Measurements from ENCODE around the gene LTB.
A peak's percentile ranks its signal among the peaks of the same experiment; 100 is the strongest.

LTB gene

GRCh38 chr6:31620586-31621319 is 38.5 kb upstream of the LTB start, which contains the start of gene PRRC2A (continued):
- TF ChIP-seq ZNF302 (tag by site-specific recombination; IDR thresholded peaks at IDR 0.05; ENCODE audit: low read depth) (no peak), TCF7L2 (IDR thresholded peaks at IDR 0.05; ENCODE audit: borderline replicate concordance, low read depth, low read length) (no peak), HOXA7 (CRISPR knock-in tag; IDR thresholded peaks at IDR 0.05; ENCODE audit: borderline replicate concordance) (no peak), EGR2 (tag by site-specific recombination; IDR thresholded peaks at IDR 0.05; ENCODE audit: low read depth) (no peak), ZNF830 (tag by site-specific recombination; IDR thresholded peaks at IDR 0.05; ENCODE audit: low read depth) (no peak), ZNF416 (tag by site-specific recombination; IDR thresholded peaks at IDR 0.05) (no peak), REST (tag by site-specific recombination; IDR thresholded peaks at IDR 0.05) (peak; percentile 52), GFI1B (tag by site-specific recombination; IDR thresholded peaks at IDR 0.05) (no peak), IKZF3 (tag by site-specific recombination; IDR thresholded peaks at IDR 0.05) (0 out of 2 replicates have a peak, but pooled peaks have one; percentile 12), ZNF211 (tag by site-specific recombination; IDR thresholded peaks at IDR 0.05; ENCODE audit: low read depth) (no peak), ZNF510 (tag by site-specific recombination; IDR thresholded peaks at IDR 0.05; ENCODE audit: insufficient replicate concordance) (no peak), ZNF138 (tag by site-specific recombination; IDR thresholded peaks at IDR 0.05; ENCODE audit: borderline replicate concordance) (no peak), ZNF626 (tag by site-specific recombination; IDR thresholded peaks at IDR 0.05) (no peak), ZBTB44 (tag by site-specific recombination; IDR thresholded peaks at IDR 0.05) (no peak), RBAK (tag by site-specific recombination; IDR thresholded peaks at IDR 0.05) (no peak), ZNF530 (tag by site-specific recombination; IDR thresholded peaks at IDR 0.05; ENCODE audit: low read depth) (no peak), ZNF768 (tag by site-specific recombination; IDR thresholded peaks at IDR 0.05) (no peak), KLF1 (tag by site-specific recombination; IDR thresholded peaks at IDR 0.05) (0 out of 2 replicates have a peak, but pooled peaks have one; percentile 11), ZNF677 (tag by site-specific recombination; IDR thresholded peaks at IDR 0.05) (no peak), GLIS1 (tag by site-specific recombination; IDR thresholded peaks at IDR 0.05) (no peak), ZNF114 (tag by site-specific recombination; IDR thresholded peaks at IDR 0.05) (no peak), ZNF610 (tag by site-specific recombination; IDR thresholded peaks at IDR 0.05; ENCODE audit: borderline replicate concordance) (peak; percentile 75; the same call in 1 of the 2 replicates), PRDM2 (tag by site-specific recombination; IDR thresholded peaks at IDR 0.05; ENCODE audit: borderline replicate concordance) (no peak), ZNF202 (tag by site-specific recombination; IDR thresholded peaks at IDR 0.05; ENCODE audit: borderline replicate concordance) (no peak), KLF8 (tag by site-specific recombination; IDR thresholded peaks at IDR 0.05) (peak; percentile 81; the same call in 1 of the 2 replicates), ZBTB7A (tag by site-specific recombination; IDR thresholded peaks at IDR 0.05; ENCODE audit: low read depth) (peak; percentile 92), GLIS2 (tag by site-specific recombination; IDR thresholded peaks at IDR 0.05) (peak; percentile 94), ZSCAN23 (tag by site-specific recombination; IDR thresholded peaks at IDR 0.05) (no peak; the same call in 1 of the 2 replicates), ZNF600 (tag by site-specific recombination; IDR thresholded peaks at IDR 0.05) (peak; percentile 79), ZNF560 (tag by site-specific recombination; IDR thresholded peaks at IDR 0.05; ENCODE audit: borderline replicate concordance) (no peak)

All from HEK293 (cell line).